Liver (tissue), 9 donors: Measurements from ENCODE around the gene TTC23. TPM values are rescaled to one million over a fixed set of nuclear protein-coding genes. Genes with fewer than 3 reads are reported as not detected.
"Not testable (repeated sequence)": the region's sequence is repeated elsewhere in the genome, so short reads cannot be mapped to it uniquely, and the experiment has no call there.

Experiments
- DNase-seq: peaks from one replicate; pipeline ENCODE4 v3.0.0-alpha.2; 2017; ENCODE audit warnings: low spot score
- H3K27ac ChIP-seq, 2 donors: one replicate each; pipeline ENCODE4 v1.7.0; 2013; ENCODE audit warnings: inconsistent platforms in 2 of 2, low read length in 2 of 2, control low read depth in 1 of 2, low read depth in 1 of 2, mild to moderate bottlenecking in 1 of 2
- H3K27me3 ChIP-seq, 4 donors: one replicate each; pipeline versions ENCODE4 v1.6.1 to v1.7.0; 2013; ENCODE audit warnings: low read length in 3 of 4, inconsistent platforms in 1 of 4, mild to moderate bottlenecking in 1 of 4, moderate library complexity in 1 of 4; ENCODE audit not compliant: control insufficient read depth in 4 of 4, insufficient read depth in 4 of 4
- H3K36me3 ChIP-seq, 4 donors: one replicate each; pipeline versions ENCODE4 v1.6.1 to v1.7.0; 2013; ENCODE audit warnings: low read length in 3 of 4, mild to moderate bottlenecking in 3 of 4, low read depth in 1 of 4, moderate library complexity in 1 of 4; ENCODE audit not compliant: control insufficient read depth in 4 of 4, insufficient read depth in 3 of 4
- H3K4me1 ChIP-seq, 4 donors: one replicate each; pipeline versions ENCODE4 v1.6.1 to v1.7.0; 2013; ENCODE audit warnings: low read length in 3 of 4, mild to moderate bottlenecking in 3 of 4, moderate library complexity in 1 of 4; ENCODE audit not compliant: control insufficient read depth in 4 of 4, insufficient read depth in 4 of 4
- H3K4me3 ChIP-seq, 3 donors: one replicate each; pipeline versions ENCODE4 v1.6.1 to v1.7.0; 2013; ENCODE audit warnings: low read length in 3 of 3, control low read depth in 1 of 3, low read depth in 1 of 3, mild to moderate bottlenecking in 1 of 3
- H3K9ac ChIP-seq, 2 donors: one replicate each; pipeline ENCODE4 v1.7.0; 2013; ENCODE audit warnings: low read length in 2 of 2, mild to moderate bottlenecking in 2 of 2, moderate library complexity in 2 of 2, control low read depth in 1 of 2, low read depth in 1 of 2
- H3K9me3 ChIP-seq, 4 donors: one replicate each; pipeline versions ENCODE4 v1.6.1 to v1.7.0; 2013; ENCODE audit warnings: low read length in 3 of 4; ENCODE audit not compliant: control insufficient read depth in 4 of 4
- EGR1 ChIP-seq, 2 donors: IDR thresholded peaks; 2 replicates each; pipeline ENCODE4 v1.6.1; 2016 to 2018; ENCODE audit warnings: antibody characterized with exemption in 2 of 2, low read depth in 2 of 2
- FOXA1 ChIP-seq: IDR thresholded peaks from 2 replicates; pipeline ENCODE4 v1.6.1; 2016; ENCODE audit warnings: antibody characterized with exemption
- FOXA2 ChIP-seq: IDR thresholded peaks from 2 replicates; pipeline ENCODE4 v1.6.1; 2016; ENCODE audit warnings: antibody characterized with exemption
- HNF4A ChIP-seq, 2 donors: conservative IDR thresholded peaks; 2 replicates each; pipeline ENCODE4 v1.6.1; 2016; ENCODE audit warnings: antibody characterized with exemption in 2 of 2, mild to moderate bottlenecking in 2 of 2
- JUND ChIP-seq, 2 donors: IDR thresholded peaks; 2 replicates each; pipeline ENCODE4 v1.6.1; 2016; ENCODE audit warnings: antibody characterized with exemption in 2 of 2
- NR2F2 ChIP-seq: IDR thresholded peaks from 2 replicates; pipeline ENCODE4 v1.6.1; 2016; ENCODE audit warnings: antibody characterized with exemption
- RXRA ChIP-seq, 2 donors: IDR thresholded peaks; 2 replicates each; pipeline ENCODE4 v1.6.1; 2017 to 2018; ENCODE audit warnings: antibody characterized with exemption in 2 of 2, mild to moderate bottlenecking in 1 of 2
- SP1 ChIP-seq: IDR thresholded peaks from 2 replicates; pipeline ENCODE4 v1.6.1; 2018; ENCODE audit warnings: antibody characterized with exemption, mild to moderate bottlenecking
- TAF1 ChIP-seq: conservative IDR thresholded peaks from 2 replicates; pipeline ENCODE4 v1.6.1; 2016; ENCODE audit warnings: antibody characterized with exemption, mild to moderate bottlenecking
- WGBS: extraction: QIAGEN DNeasy Blood & Tissue Kit; methylation state at CpG from one replicate; pipeline ENCODE4 v1.1.7; 2013; 5-methylcytosine and 5-hydroxymethylcytosine counted together
- polyA plus RNA-seq, 2 donors: library from polyadenylated mRNA; stranded (reverse) in 1 of 2; unstranded in 1 of 2; fragments of 200-250 nt in 1 of 2; fragments of >200 nt in 1 of 2; fragmentation: Nextera tagmentation in 1 of 2; extraction: Ambion mirVana in 1 of 2; gene quantifications; one replicate each; pipeline versions ENCODE4 v1.2.1 to v1.2.3, GENCODE V29; 2013 to 2015
- total RNA-seq, 2 donors: library from RNA; depleted of rRNA; stranded (reverse); fragments of >200 nt; gene quantifications; one replicate each; pipeline ENCODE4 v1.2.3, GENCODE V29; 2014
- TF ChIP-seq, protein P1 (sequence below): IDR thresholded peaks from 2 replicates; pipeline ENCODE4 v1.6.1; 2016; ENCODE audit warnings: antibody characterized with exemption
- TF ChIP-seq, protein P2 (sequence below): IDR thresholded peaks from 2 replicates; pipeline ENCODE4 v1.6.1; 2016; ENCODE audit warnings: antibody characterized with exemption
- TF ChIP-seq, protein P3 (sequence below): IDR thresholded peaks from 2 replicates; pipeline ENCODE4 v1.6.1; 2016; ENCODE audit warnings: antibody characterized with exemption, mild to moderate bottlenecking
- TF ChIP-seq, protein P4 (sequence below): fragments of 150-350 bp; IDR thresholded peaks from 2 replicates; pipeline ENCODE4 v1.5.1; 2017; ENCODE audit warnings: improper control_type of control experiment, low read depth, low read length; ENCODE audit not compliant: missing input control
- TF ChIP-seq, protein P5 (sequence below): IDR thresholded peaks from 2 replicates; pipeline ENCODE4 v1.6.1; 2016; ENCODE audit warnings: antibody characterized with exemption
- donor health status: healthy.
- donor health status: healthy.
- donor health status: healthy.
- donor health status: healthy.
- donor health status: healthy.

The TTC23 gene
- total and polyA plus RNA-seq, 4 donors, result 3.7 to 12.3 (median 7.2) TPM

DNA sequence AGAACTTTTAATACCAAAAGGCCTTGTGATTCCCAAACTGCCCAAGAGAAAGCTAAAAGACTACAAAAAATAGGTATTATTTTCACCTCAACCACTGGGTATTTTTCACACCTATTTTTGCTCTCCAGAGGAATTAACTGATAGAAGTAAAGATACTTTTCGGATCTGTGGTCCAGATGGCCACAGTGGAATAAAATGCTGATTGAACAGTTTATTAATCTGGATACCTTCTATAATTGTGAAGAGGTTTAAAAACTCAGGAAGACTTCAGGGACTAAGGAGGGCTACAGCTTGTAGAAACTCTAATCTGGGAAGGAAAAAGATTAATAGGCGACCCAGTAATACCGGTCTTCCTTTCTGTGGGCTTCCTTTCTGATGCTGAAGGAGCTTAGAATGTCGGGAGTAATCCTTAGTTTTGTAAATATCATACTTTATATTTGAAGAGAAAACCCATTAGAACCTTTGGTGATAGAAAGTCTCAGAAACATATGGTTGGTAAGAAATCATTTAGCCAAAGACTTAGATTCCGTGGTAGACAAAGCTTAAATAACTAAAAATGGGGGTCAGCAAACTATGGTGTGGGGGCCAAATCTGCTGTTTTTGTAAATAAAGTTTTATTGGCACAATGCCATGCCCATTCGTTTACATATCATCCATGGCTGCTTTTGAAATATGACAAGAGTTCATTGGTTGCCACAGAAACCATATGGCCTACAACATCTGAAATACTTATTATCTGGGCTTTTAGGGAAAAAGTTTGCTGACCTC is 47.8 kb downstream of the TTC23 start:
- TF ChIP-seq RXRA (IDR thresholded peaks at IDR 0.05) (no peak), EGR1 (IDR thresholded peaks at IDR 0.05; ENCODE audit: low read depth in 2 of 2) (no peak), NR2F2 (no peak), SP1 (no peak), FOXA1 (no peak), TAF1 (no peak), JUND (IDR thresholded peaks at IDR 0.05) (no peak), FOXA2 (no peak)
- TF ChIP-seq, protein P1, sequence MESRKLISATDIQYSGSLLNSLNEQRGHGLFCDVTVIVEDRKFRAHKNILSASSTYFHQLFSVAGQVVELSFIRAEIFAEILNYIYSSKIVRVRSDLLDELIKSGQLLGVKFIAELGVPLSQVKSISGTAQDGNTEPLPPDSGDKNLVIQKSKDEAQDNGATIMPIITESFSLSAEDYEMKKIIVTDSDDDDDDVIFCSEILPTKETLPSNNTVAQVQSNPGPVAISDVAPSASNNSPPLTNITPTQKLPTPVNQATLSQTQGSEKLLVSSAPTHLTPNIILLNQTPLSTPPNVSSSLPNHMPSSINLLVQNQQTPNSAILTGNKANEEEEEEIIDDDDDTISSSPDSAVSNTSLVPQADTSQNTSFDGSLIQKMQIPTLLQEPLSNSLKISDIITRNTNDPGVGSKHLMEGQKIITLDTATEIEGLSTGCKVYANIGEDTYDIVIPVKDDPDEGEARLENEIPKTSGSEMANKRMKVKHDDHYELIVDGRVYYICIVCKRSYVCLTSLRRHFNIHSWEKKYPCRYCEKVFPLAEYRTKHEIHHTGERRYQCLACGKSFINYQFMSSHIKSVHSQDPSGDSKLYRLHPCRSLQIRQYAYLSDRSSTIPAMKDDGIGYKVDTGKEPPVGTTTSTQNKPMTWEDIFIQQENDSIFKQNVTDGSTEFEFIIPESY, result no peak
- TF ChIP-seq, protein P2, sequence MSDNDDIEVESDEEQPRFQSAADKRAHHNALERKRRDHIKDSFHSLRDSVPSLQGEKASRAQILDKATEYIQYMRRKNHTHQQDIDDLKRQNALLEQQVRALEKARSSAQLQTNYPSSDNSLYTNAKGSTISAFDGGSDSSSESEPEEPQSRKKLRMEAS, result no peak
- TF ChIP-seq, protein P3, sequence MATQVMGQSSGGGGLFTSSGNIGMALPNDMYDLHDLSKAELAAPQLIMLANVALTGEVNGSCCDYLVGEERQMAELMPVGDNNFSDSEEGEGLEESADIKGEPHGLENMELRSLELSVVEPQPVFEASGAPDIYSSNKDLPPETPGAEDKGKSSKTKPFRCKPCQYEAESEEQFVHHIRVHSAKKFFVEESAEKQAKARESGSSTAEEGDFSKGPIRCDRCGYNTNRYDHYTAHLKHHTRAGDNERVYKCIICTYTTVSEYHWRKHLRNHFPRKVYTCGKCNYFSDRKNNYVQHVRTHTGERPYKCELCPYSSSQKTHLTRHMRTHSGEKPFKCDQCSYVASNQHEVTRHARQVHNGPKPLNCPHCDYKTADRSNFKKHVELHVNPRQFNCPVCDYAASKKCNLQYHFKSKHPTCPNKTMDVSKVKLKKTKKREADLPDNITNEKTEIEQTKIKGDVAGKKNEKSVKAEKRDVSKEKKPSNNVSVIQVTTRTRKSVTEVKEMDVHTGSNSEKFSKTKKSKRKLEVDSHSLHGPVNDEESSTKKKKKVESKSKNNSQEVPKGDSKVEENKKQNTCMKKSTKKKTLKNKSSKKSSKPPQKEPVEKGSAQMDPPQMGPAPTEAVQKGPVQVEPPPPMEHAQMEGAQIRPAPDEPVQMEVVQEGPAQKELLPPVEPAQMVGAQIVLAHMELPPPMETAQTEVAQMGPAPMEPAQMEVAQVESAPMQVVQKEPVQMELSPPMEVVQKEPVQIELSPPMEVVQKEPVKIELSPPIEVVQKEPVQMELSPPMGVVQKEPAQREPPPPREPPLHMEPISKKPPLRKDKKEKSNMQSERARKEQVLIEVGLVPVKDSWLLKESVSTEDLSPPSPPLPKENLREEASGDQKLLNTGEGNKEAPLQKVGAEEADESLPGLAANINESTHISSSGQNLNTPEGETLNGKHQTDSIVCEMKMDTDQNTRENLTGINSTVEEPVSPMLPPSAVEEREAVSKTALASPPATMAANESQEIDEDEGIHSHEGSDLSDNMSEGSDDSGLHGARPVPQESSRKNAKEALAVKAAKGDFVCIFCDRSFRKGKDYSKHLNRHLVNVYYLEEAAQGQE, result no peak
- TF ChIP-seq, protein P4, sequence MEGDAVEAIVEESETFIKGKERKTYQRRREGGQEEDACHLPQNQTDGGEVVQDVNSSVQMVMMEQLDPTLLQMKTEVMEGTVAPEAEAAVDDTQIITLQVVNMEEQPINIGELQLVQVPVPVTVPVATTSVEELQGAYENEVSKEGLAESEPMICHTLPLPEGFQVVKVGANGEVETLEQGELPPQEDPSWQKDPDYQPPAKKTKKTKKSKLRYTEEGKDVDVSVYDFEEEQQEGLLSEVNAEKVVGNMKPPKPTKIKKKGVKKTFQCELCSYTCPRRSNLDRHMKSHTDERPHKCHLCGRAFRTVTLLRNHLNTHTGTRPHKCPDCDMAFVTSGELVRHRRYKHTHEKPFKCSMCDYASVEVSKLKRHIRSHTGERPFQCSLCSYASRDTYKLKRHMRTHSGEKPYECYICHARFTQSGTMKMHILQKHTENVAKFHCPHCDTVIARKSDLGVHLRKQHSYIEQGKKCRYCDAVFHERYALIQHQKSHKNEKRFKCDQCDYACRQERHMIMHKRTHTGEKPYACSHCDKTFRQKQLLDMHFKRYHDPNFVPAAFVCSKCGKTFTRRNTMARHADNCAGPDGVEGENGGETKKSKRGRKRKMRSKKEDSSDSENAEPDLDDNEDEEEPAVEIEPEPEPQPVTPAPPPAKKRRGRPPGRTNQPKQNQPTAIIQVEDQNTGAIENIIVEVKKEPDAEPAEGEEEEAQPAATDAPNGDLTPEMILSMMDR, result no peak
- TF ChIP-seq, protein P5, sequence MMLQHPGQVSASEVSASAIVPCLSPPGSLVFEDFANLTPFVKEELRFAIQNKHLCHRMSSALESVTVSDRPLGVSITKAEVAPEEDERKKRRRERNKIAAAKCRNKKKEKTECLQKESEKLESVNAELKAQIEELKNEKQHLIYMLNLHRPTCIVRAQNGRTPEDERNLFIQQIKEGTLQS, result no peak
- no peaks in the 10 kb centered on the region for H3K27me3 ChIP-seq
- no peak overlapping the region for H3K9ac ChIP-seq
- no peak overlapping the region for H3K27ac ChIP-seq
- no peak overlapping the region for H3K4me3 ChIP-seq
- WGBS, result 88% methylated on average over 6 of the region's 6 CpGs
- no peaks in the 10 kb centered on the region for H3K9me3 ChIP-seq
- peaks cover under 1 to 8% (median 4%) of the 10 kb centered on the region in 4 donors for H3K36me3 ChIP-seq
- DNase-seq, result no peak
- no peaks in the 10 kb centered on the region for H3K4me1 ChIP-seq

DNA sequence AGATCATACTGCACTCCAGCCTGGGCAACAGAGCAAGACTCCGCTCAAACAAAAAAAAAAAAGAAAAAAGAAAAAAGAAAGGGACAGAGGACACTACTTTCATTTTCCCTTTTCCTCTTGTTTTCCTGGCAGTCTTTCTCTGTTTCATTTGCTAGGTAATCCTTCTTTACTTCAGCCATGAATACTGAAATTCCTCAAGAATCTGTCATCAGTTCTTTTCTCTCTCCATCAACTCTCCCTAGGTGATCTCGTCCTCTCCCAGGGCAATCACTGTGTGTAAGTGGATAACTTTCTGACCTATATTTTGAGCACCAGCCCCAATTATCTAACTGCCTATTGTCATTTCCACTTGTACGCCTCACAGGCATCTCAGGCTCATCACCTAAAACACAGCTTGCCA is 51.5 kb downstream of the TTC23 start:
- TF ChIP-seq HNF4A (conservative IDR thresholded peaks at IDR 0.05), result no peak
- Histone ChIP-seq H3K9ac (no peak overlapping the region), H3K27ac (no peak overlapping the region), H3K27me3 (no peaks in the 10 kb centered on the region), H3K4me3 (no peak overlapping the region), H3K36me3 (peaks cover 1 to 11% (median 7%) of the 10 kb centered on the region in 4 donors), H3K9me3 (no peaks in the 10 kb centered on the region), H3K4me1 (no peaks in the 10 kb centered on the region)
- DNase-seq, result no peak
- WGBS, result 98% methylated on average over 3 of the region's 3 CpGs

DNA sequence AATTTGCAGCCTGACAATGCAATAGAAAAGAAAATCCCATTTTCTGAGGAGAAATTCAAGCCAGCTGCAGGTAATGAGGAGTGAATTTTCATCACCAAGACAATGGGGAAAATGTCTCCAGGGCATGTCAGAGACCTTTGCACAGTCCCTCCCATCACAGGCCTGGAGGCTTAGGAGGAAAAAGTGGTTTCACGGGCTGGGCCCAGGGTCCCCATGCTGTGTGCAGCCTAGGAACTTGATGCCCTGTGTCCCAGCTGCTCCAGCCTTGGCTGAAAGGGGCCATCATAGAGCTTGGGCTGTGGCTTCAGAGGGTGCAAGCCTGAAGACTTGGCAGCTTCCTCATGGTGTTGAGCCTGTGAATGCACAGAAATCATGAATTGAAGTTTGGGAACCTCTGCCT is 57.2 kb downstream of the TTC23 start:
- peaks cover 0 to 12% (median 8%) of the 10 kb centered on the region in 4 donors for H3K36me3 ChIP-seq
- not testable (repeated sequence) for H3K9ac ChIP-seq, H3K9me3 ChIP-seq, H3K4me1 ChIP-seq, H3K27me3 ChIP-seq, H3K27ac ChIP-seq, H3K4me3 ChIP-seq, DNase-seq
- 93% methylated on average over 1 of the region's 1 CpG for WGBS
